C4-2B (cell line): Measurements from ENCODE around the gene CREBL2.
"Not testable (repeated sequence)": the region's sequence is repeated elsewhere in the genome, so short reads cannot be mapped to it uniquely, and the experiment has no call there.

Experiments
- CTCF ChIP-seq: fragments of 450-650 bp; conservative IDR thresholded peaks from 2 replicates; pipeline ENCODE4 v1.5.1; 2017; ENCODE audit warnings: mild to moderate bottlenecking
- ZFX ChIP-seq: fragments of 450-650 bp; IDR thresholded peaks from 2 replicates; pipeline ENCODE4 v1.6.1; 2017

GRCh38 chr12:12580716-12581115, 31.0 kb upstream of the CREBL2 start:
- TF ChIP-seq CTCF, ZFX: not testable (repeated sequence)
